Kidney capillary endothelial cell (primary cell): Measurements from ENCODE around the gene FOXJ1.

Experiments used
- DNase-seq: peaks from one replicate; pipeline ENCODE4 v3.0.0-alpha.2; 2018; ENCODE audit warnings: low spot score

FOXJ1 gene

GRCh38 chr17:76140661-76141211, 309 bp downstream of the FOXJ1 start:
- DNase-seq = no peak

GRCh38 chr17:76139801-76140660, 1.0 kb downstream of the FOXJ1 start:
- no peak for DNase-seq

GRCh38 chr17:76138896-76139752, 1.9 kb downstream of the FOXJ1 start:
- no peak for DNase-seq

- DNase-seq = no peak
Measured at GRCh38 chr17:76138234-76138895, 2.7 kb downstream of the FOXJ1 start.

GRCh38 chr17:76137351-76138233, 3.5 kb downstream of the FOXJ1 start:
- no peak for DNase-seq

- no peak for DNase-seq
Measured at GRCh38 chr17:76137001-76137350, 4.1 kb downstream of the FOXJ1 start.

GRCh38 chr17:76136276-76137000, 4.6 kb downstream of the FOXJ1 start:
- DNase-seq = no peak

- DNase-seq = no peak
Measured at GRCh38 chr17:76135810-76136188, 5.2 kb downstream of the FOXJ1 start.

GRCh38 chr17:76134911-76135809, 5.9 kb downstream of the FOXJ1 start:
- no peak for DNase-seq

GRCh38 chr17:76132574-76133338, 8.3 kb downstream of the FOXJ1 start:
- DNase-seq = no peak

GRCh38 chr17:76131692-76132573, 9.1 kb downstream of the FOXJ1 start:
- DNase-seq = no peak

- no peak for DNase-seq
Measured at GRCh38 chr17:76131051-76131691, 9.9 kb downstream of the FOXJ1 start.

GRCh38 chr17:76130473-76130872, 10.6 kb downstream of the FOXJ1 start:
- DNase-seq = no peak

- DNase-seq = no peak
Measured at GRCh38 chr17:76125922-76126321, 15.1 kb downstream of the FOXJ1 start.

- DNase-seq = no peak
Measured at GRCh38 chr17:76125391-76125675, 15.7 kb downstream of the FOXJ1 start.

- no peak for DNase-seq
Measured at GRCh38 chr17:76124582-76125390, 16.3 kb downstream of the FOXJ1 start.
